ENCODE data around the gene PRODH2.
"Not testable (repeated sequence)": the region's sequence is repeated elsewhere in the genome, so short reads cannot be mapped to it uniquely, and the experiment has no call there.

PRODH2 gene

GRCh38 chr19:35797663-35798062, 15.0 kb downstream of the PRODH2 start:
- in situ Hi-C loops (cut with MboI; ENCODE audit: low sequenced_read_pairs), result no loop called here

- in situ Hi-C loops (cut with MboI; ENCODE audit: low sequenced_read_pairs), result no loop called here
Observed at GRCh38 chr19:35796645-35797542, 15.8 kb downstream of the PRODH2 start.

GRCh38 chr19:35795564-35795963, 17.1 kb downstream of the PRODH2 start:
- in situ Hi-C loops (cut with MboI; ENCODE audit: low sequenced_read_pairs), result not testable (repeated sequence)

DNA sequence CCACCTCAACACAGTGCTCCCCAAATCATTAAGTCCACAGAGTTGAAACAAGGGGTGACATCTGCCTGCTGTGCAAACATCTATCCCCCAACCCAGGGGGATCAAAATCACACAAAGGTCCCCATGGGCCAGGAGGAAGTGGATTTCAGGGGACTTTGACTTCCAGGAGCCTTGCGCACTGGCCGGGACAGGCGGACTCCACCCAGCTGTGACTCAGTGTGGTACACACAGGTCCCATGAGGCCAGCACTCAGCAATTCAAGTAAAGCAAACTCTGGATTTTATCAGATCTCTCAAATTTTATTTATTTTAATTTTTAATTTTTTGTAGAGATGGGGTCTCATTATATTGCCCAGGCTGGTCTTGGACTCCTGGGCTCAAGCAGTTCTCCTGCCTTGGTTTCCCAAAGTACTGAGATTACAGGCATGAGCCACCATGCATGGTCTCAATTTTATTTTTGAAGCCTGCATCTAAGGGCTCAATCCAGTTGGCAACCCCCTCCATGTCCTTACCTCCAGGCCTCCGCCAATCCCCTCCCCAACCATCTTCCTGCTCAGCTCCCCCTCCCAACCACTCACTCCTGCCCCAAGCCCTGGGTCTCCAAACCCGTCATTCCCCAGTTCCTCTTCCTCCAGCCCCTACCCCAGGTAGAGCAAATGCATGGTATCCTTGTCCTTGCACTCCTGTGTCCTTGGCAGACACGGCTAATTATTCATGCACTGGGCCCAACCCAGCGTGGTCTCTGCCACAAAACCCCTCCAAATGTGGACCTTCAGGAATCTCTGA, 19.1 kb downstream of the PRODH2 start:
- in situ Hi-C loops (cut with MboI; ENCODE audit: low sequenced_read_pairs), result no loop called here

- in situ Hi-C loops (cut with MboI; ENCODE audit: low sequenced_read_pairs), result no loop called here
Observed at GRCh38 chr19:35792888-35793287, 19.8 kb downstream of the PRODH2 start.

GRCh38 chr19:35792312-35792711, 20.3 kb downstream of the PRODH2 start:
- in situ Hi-C loops (cut with MboI; ENCODE audit: low sequenced_read_pairs), result no loop called here

- in situ Hi-C loops (cut with MboI; ENCODE audit: low sequenced_read_pairs), result no loop called here
Observed at GRCh38 chr19:35791814-35792279, 20.8 kb downstream of the PRODH2 start.

- in situ Hi-C loops (cut with MboI; ENCODE audit: low sequenced_read_pairs), result no loop called here
Observed at GRCh38 chr19:35790981-35791813, 21.4 kb downstream of the PRODH2 start.

- in situ Hi-C loops (cut with MboI; ENCODE audit: low sequenced_read_pairs), result no loop called here
Observed at GRCh38 chr19:35789978-35790944, 22.4 kb downstream of the PRODH2 start.

DNA sequence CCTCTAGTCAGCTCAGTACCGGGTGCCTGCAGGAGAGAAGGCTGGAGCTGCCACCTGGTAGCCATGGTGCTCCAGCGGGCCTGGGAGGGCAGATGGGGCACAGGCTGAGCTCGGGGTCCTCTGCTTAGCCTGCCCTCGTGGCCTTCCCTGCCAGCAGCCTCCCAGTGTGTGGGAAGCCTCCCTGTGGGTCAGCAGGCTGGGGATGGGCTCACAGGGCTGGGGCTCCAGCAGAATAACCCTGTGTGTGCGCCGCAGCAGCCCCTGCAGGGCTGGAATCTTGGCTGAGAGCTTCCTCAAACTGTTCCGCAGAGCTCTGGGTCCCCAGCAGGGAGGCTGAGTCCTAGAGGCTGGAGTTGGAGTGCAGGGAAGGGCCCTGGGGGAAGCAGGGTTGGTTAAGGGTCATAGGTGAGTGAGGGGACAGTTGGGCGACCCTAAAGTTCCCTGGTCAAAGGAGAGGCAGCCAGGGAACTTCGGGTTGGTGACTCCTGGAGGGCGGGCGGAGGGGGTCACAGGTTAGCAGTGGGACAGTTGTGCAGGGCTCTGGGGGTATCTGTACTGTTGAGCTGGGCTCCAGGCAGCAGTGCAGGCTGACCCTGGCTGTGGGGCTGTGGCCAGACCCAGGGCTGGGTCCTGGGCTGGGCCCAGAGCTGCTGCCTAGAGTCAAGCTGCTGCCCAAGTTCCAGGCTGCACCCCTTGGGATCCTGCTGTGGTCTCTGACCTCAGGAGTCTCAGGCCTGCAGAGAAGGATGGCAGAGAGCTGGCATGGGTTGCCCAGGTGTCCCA, 23.3 kb downstream of the PRODH2 start:
- in situ Hi-C loops (cut with MboI; ENCODE audit: low sequenced_read_pairs), result no loop called here

DNA sequence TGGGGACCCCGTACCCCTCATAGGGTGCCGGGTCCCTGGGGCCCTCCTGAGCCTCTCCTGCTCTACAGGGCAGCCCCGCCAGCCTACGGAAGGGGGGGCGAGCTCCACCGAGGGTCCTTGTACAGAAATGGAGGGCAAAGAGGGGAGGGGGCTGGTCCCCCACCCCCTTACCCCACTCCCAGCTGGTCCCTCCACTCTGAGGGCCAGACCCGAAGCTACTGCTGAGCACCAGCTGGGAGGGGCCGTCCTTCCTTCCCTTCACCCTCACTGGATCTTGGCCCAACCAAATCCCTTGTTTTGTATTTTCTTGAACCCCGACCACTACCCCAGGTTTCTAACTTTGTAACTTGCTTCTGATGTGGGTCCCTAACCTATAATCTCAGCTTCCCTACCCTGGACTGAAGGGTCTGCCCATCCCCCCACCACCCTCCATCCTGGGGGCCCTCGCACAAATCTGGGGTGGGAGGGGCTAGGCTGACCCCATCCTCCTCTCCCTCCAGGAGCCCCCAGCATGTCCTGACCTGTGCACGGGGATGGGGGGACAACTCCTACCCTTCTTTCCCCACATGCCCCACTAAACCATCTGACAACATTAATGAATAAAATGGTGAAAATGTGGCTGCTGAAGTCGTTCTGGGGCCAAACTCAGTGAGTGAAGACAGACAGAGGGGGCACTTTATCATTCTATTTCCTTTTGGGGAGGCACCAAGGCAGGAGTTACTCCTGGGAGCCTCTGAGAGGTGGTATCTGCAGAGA, 24.3 kb downstream of the PRODH2 start:
- in situ Hi-C loops (cut with MboI; ENCODE audit: low sequenced_read_pairs), result no loop called here

GRCh38 chr19:35787227-35787799, 25.3 kb downstream of the PRODH2 start:
- in situ Hi-C loops (cut with MboI; ENCODE audit: low sequenced_read_pairs), result no loop called here

- in situ Hi-C loops (cut with MboI; ENCODE audit: low sequenced_read_pairs), result no loop called here
Observed at GRCh38 chr19:35786299-35787160, 26.1 kb downstream of the PRODH2 start.

GRCh38 chr19:35785339-35785627, 27.4 kb downstream of the PRODH2 start:
- in situ Hi-C loops (cut with MboI; ENCODE audit: low sequenced_read_pairs), result no loop called here

DNA sequence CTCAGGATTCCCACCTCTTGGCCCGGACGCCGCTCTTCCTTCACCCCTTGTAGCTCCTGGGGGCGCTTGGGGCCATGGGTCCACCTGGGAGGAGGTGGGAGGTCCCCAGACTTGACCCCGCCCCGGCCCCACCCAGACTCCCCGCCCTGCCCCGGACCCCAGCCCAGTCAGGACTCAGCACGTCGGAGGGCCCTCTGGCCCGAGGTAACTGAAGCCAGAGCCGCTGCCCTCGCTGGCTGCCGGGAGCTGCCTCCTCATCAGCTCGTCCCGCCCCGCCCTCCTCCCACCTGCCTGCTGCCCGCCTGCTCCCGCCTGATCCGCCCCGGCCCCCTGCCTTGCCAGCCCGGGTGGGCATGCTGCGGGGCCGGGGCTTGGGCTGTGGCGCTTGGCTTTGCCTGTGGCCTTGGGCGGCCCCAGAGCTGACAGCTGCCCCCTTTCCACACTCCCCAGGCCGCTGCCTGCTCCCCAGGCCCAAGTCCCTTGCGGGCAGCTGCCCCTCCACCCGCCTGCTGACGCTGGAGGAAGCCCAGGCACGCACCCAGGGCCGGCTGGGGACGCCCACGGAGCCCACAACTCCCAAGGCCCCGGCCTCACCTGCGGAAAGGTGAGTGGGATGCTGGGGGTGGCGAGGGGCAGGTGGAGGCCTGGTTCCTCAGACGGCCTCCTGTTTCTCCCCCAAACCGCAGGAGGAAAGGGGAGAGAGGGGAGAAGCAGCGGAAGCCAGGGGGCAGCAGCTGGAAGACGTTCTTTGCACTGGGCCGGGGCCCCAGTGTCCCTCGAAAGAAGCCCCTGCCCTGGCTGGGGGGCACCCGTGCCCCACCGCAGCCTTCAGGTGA, 27.9 kb downstream of the PRODH2 start:
- in situ Hi-C loops (cut with MboI; ENCODE audit: low sequenced_read_pairs), result no loop called here

Measured in hTERT RPE-1 (cell line).